ENCODE measurements around the gene USP34. TPM values are rescaled to one million over a fixed set of nuclear protein-coding genes. Genes with fewer than 3 reads are reported as not detected.

USP34 gene
- total RNA-seq, 1 donor from 2014 or later, result 95.9 TPM

DNA sequence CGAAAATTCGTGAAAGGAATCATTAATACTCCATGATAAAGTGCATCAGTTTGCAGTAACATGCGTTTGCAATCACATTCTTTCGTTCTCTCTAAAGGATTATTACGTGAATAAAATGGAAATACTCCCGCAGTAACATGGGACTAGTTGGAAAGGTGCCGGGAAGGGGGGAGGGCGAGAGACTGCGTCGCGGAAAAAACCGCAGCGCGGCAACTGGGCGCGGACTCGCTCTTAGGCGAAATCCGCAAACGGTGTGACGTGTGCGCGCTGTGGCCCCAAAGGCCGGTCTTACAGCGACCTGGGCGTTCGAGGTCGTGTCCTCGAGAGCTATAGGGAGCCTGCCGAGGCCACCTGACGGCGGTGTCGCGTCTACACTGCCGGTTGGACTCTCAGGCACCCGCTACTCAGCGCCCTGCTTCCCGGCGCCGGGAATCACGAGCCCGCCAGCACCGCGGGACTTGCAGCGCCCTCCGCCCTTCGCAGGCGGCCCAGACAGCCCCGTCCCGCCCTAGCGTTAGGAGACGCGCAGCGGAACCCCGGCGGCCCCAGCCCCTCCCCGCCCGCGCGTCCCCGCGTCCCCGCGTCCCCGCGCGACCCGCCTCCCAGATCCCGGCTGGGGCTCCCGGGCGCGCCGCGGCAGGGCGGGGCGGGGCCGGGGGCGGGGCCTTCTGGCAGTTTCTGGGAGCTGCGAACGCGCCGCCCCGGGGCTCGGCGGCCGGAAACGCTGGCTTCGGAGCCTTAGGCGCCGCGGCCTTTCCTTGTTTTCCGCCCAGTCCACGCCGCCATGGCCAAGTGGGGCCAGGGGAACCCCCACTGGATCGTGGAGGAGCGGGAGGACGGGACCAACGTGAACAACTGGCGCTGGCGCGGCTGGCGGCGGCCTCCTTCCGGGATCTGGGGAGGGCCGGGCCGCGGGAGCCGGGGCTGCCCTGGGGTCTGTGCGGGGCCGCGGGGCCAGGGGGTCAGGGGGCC is 293.8 kb downstream of the USP34 start:
- H3K4me1 Mint-ChIP-seq, result peaks cover 48% of the 10 kb centered on the region
- H3K27ac Mint-ChIP-seq (ENCODE audit: unreplicated experiment), result peak overlapping the region; percentile 88
- TF ChIP-seq, protein P1, sequence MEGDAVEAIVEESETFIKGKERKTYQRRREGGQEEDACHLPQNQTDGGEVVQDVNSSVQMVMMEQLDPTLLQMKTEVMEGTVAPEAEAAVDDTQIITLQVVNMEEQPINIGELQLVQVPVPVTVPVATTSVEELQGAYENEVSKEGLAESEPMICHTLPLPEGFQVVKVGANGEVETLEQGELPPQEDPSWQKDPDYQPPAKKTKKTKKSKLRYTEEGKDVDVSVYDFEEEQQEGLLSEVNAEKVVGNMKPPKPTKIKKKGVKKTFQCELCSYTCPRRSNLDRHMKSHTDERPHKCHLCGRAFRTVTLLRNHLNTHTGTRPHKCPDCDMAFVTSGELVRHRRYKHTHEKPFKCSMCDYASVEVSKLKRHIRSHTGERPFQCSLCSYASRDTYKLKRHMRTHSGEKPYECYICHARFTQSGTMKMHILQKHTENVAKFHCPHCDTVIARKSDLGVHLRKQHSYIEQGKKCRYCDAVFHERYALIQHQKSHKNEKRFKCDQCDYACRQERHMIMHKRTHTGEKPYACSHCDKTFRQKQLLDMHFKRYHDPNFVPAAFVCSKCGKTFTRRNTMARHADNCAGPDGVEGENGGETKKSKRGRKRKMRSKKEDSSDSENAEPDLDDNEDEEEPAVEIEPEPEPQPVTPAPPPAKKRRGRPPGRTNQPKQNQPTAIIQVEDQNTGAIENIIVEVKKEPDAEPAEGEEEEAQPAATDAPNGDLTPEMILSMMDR (conservative IDR thresholded peaks at IDR 0.05), result peak; percentile 20
- peaks cover 9% of the 10 kb centered on the region for H3K36me3 Mint-ChIP-seq (ENCODE audit: low read depth)
- peaks cover 2% of the 10 kb centered on the region for H3K27me3 Mint-ChIP-seq (ENCODE audit: low read depth)
- DNase-seq (ENCODE audit: low read depth, low spot score), result peak; percentile 89
- H3K4me3 Mint-ChIP-seq, result peak overlapping the region; percentile 92
- H3K9me3 Mint-ChIP-seq, result peaks cover 3% of the 10 kb centered on the region

DNA sequence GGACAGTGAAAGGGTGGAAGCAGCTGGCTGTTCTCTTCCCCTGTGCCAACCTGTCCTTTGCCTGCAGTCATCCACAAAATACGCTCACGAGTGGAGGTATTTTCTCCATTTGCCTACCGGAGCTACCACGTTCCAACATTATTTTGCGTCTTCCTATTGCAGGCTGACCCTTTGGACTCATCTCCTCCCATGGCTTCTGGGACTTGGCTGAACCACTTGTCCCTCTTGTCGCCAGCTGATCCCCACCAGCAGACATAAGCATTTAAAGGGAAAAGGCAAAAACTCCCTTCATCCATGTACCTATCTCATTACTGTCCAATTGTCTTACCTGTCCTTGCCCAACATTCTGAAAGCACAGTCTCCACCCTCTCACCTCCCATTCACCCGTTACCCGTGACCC is 295.9 kb downstream of the USP34 start:
- H3K9me3 Mint-ChIP-seq, result peaks cover 3% of the 10 kb centered on the region
- H3K4me3 Mint-ChIP-seq, result peak overlapping the region; percentile 92
- TF ChIP-seq, protein P1 (conservative IDR thresholded peaks at IDR 0.05), result no peak
- H3K27me3 Mint-ChIP-seq (ENCODE audit: low read depth), result peaks cover 2% of the 10 kb centered on the region
- peaks cover 3% of the 10 kb centered on the region for H3K36me3 Mint-ChIP-seq (ENCODE audit: low read depth)
- no peak for DNase-seq (ENCODE audit: low read depth, low spot score)
- no peak overlapping the region for H3K27ac Mint-ChIP-seq (ENCODE audit: unreplicated experiment)
- peaks cover 27% of the 10 kb centered on the region for H3K4me1 Mint-ChIP-seq

DNA sequence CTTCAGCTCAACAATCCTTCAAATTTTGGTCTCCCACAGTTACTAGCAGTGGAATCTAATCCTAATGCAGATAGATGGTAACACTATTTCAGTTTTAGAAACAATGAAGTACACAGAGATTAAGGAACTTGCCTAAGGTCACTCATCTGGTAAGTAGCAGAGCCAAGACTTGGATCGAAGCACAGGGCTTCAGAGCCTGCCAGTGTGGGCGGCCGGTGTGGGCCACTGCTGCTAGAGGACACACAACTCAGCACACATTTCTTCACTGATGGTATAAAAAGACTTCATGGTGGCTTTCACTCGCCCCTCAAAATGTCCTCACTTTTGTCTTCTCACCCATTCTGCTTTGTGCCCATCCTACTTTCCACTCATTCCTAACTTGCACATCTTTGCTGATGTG is 297.8 kb downstream of the USP34 start:
- DNase-seq (ENCODE audit: low read depth, low spot score), result no peak
- no peak overlapping the region for H3K27ac Mint-ChIP-seq (ENCODE audit: unreplicated experiment)
- H3K9me3 Mint-ChIP-seq, result peaks cover 3% of the 10 kb centered on the region
- H3K4me3 Mint-ChIP-seq, result no peak overlapping the region
- H3K27me3 Mint-ChIP-seq (ENCODE audit: low read depth), result peaks cover 2% of the 10 kb centered on the region
- peaks cover 8% of the 10 kb centered on the region for H3K4me1 Mint-ChIP-seq
- H3K36me3 Mint-ChIP-seq (ENCODE audit: low read depth), result peaks cover 6% of the 10 kb centered on the region
- TF ChIP-seq, protein P1 (conservative IDR thresholded peaks at IDR 0.05), result no peak

DNA sequence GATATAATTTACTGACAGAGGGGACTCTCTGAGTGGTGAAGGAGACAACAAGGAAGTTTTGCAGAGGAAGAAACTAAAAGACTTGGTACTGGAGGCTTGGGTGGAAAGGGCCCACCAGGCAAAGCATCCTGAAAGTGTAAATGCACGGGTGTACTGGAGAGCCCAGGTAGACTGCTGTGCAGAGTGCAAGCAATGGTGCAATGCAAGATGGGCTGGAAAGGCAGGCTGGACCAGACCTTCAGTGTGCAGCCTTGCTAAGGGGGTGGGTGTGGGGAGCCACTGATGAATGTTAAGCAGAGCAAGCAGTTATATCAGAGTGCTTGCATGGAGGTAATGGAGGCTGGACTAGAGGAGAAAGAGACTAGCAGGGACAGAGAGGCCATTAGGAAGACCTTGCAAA is 298.2 kb downstream of the USP34 start:
- Mint-ChIP-seq H3K27me3 (ENCODE audit: low read depth) (peaks cover 2% of the 10 kb centered on the region), H3K9me3 (peaks cover 3% of the 10 kb centered on the region), H3K4me1 (peaks cover 8% of the 10 kb centered on the region), H3K4me3 (no peak overlapping the region), H3K36me3 (ENCODE audit: low read depth) (peaks cover 6% of the 10 kb centered on the region), H3K27ac (ENCODE audit: unreplicated experiment) (no peak overlapping the region)
- no peak for DNase-seq (ENCODE audit: low read depth, low spot score)
- TF ChIP-seq, protein P1 (conservative IDR thresholded peaks at IDR 0.05), result no peak

DNA sequence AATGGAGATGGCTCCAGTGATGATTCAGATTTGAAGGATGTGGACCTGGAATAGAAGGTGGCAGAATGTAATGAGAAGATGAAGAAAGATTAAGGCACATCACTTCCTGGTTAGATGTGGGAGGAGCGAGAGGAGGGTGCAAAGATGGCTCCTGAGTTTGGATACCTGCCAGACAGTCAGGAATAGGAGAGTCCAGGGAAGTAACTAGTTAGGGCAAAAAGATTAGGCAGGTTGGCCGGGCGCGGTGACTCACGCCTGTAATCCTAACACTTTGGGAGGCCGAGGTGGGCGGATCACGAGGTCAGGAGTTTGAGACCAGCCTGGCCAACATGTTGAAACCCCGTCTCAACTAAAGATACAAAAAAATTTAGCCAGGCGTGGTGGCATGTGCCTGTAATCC is 303.3 kb downstream of the USP34 start:
- no peak overlapping the region for H3K27ac Mint-ChIP-seq (ENCODE audit: unreplicated experiment)
- no peaks in the 10 kb centered on the region for H3K27me3 Mint-ChIP-seq (ENCODE audit: low read depth)
- no peak for DNase-seq (ENCODE audit: low read depth, low spot score)
- no peaks in the 10 kb centered on the region for H3K4me1 Mint-ChIP-seq
- H3K36me3 Mint-ChIP-seq (ENCODE audit: low read depth), result peaks cover 19% of the 10 kb centered on the region
- TF ChIP-seq, protein P1 (conservative IDR thresholded peaks at IDR 0.05), result no peak
- H3K9me3 Mint-ChIP-seq, result no peaks in the 10 kb centered on the region
- no peak overlapping the region for H3K4me3 Mint-ChIP-seq

Data from neural crest cell (in vitro differentiated cells).